Gastroesophageal sphincter (tissue), 4 donors: ENCODE measurements around the gene RAD23B. TPM values are rescaled to one million over a fixed set of nuclear protein-coding genes. Genes with fewer than 3 reads are reported as not detected.

Experiments
- ATAC-seq: fragments of 150-250 bp; one replicate; pipeline ENCODE4 v1.9.1; 2016; ENCODE audit warnings: mild to moderate bottlenecking, moderate library complexity
- H3K27ac ChIP-seq, 4 donors: fragments of 200-600 bp; sonication (generic) in 3 of 4; 1 replicate in 3 of 4; 2 replicates in 1 of 4; pipeline ENCODE4 v1.5.1; 2016 to 2019
- H3K27me3 ChIP-seq: fragments of 200-600 bp; sonication (generic); one replicate; pipeline ENCODE4 v1.5.1; 2019
- H3K36me3 ChIP-seq, 2 donors: fragments of 200-600 bp; sonication (generic); one replicate each; pipeline ENCODE4 v1.5.1; 2019; ENCODE audit warnings: control low read depth in 1 of 2
- H3K4me1 ChIP-seq, 3 donors: fragments of 200-600 bp; sonication (generic); 1 replicate in 2 of 3; 2 replicates in 1 of 3; pipeline ENCODE4 v1.5.1; 2016 to 2019; ENCODE audit warnings: control low read depth in 2 of 3
- H3K4me3 ChIP-seq, 2 donors: fragments of 200-600 bp; sonication (generic); one replicate each; pipeline ENCODE4 v1.5.1; 2019; ENCODE audit warnings: mild to moderate bottlenecking in 1 of 2, moderate library complexity in 1 of 2
- H3K9me3 ChIP-seq, 3 donors: fragments of 200-600 bp; sonication (generic); one replicate each; pipeline ENCODE4 v1.5.1; 2017 to 2019; ENCODE audit warnings: control low read depth in 2 of 3
- EP300 ChIP-seq: sonication (generic); formaldehyde crosslinking; IDR thresholded peaks from one replicate; pipeline ENCODE4 v1.6.1; 2017; ENCODE audit warnings: antibody characterized with exemption, mild to moderate bottlenecking
- POLR2A ChIP-seq, 2 donors: fragments of 450-650 bp; IDR thresholded peaks; one replicate each; pipeline ENCODE4 v1.6.1; 2017; ENCODE audit warnings: antibody characterized with exemption in 2 of 2, mild to moderate bottlenecking in 2 of 2, moderate library complexity in 1 of 2
- POLR2AphosphoS5 ChIP-seq: sonication (generic); formaldehyde crosslinking; IDR thresholded peaks from one replicate; pipeline ENCODE4 v1.6.1; 2017; ENCODE audit warnings: antibody characterized with exemption
- WGBS, 2 donors: methylation state at CpG; one replicate each; pipeline ENCODE4 v1.1.5; 2018; ENCODE audit warnings: low coverage in 1 of 2; 5-methylcytosine and 5-hydroxymethylcytosine counted together
- total RNA-seq, 4 donors: library from RNA; depleted of rRNA; stranded (reverse); fragments of >200 nt; gene quantifications; one replicate each; pipeline ENCODE4 v1.1.0, GENCODE V29; 2016
- TF ChIP-seq, protein P1 (sequence below), 4 experiments: fragments of 200-600 bp in 2 of 4; fragments of 450-650 bp in 2 of 4; sonication (generic) in 1 of 4; IDR thresholded peaks; one replicate each; pipeline ENCODE4 v1.5.1; 2017 to 2019; ENCODE audit warnings: antibody characterized with exemption in 4 of 4, mild to moderate bottlenecking in 2 of 4, moderate library complexity in 2 of 4

RAD23B gene
- total RNA-seq, 4 donors from 2014 or later = 64.3 to 96.5 (median 80.7) TPM

GRCh38 chr9:107375651-107376369 is 92.7 kb downstream of the RAD23B start:
- 29 to 57% methylated on average over 6 to 10 of the region's 10 CpGs for WGBS, 2 donors
- Histone ChIP-seq H3K4me1 (no peaks in the 10 kb centered on the region), H3K36me3 (no peaks in the 10 kb centered on the region), H3K9me3 (no peaks in the 10 kb centered on the region), H3K4me3 (no peak overlapping the region), H3K27ac (no peak overlapping the region), H3K27me3 (no peaks in the 10 kb centered on the region)
- TF ChIP-seq EP300 (no peak), POLR2A (IDR thresholded peaks at IDR 0.05) (no peak)
- ATAC-seq = no peak

GRCh38 chr9:107378006-107378405 is 94.9 kb downstream of the RAD23B start:
- TF ChIP-seq, protein P1, sequence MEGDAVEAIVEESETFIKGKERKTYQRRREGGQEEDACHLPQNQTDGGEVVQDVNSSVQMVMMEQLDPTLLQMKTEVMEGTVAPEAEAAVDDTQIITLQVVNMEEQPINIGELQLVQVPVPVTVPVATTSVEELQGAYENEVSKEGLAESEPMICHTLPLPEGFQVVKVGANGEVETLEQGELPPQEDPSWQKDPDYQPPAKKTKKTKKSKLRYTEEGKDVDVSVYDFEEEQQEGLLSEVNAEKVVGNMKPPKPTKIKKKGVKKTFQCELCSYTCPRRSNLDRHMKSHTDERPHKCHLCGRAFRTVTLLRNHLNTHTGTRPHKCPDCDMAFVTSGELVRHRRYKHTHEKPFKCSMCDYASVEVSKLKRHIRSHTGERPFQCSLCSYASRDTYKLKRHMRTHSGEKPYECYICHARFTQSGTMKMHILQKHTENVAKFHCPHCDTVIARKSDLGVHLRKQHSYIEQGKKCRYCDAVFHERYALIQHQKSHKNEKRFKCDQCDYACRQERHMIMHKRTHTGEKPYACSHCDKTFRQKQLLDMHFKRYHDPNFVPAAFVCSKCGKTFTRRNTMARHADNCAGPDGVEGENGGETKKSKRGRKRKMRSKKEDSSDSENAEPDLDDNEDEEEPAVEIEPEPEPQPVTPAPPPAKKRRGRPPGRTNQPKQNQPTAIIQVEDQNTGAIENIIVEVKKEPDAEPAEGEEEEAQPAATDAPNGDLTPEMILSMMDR (IDR thresholded peaks at IDR 0.05) = no peak
- no peak for TF ChIP-seq EP300
- no peak for TF ChIP-seq POLR2AphosphoS5
- no peak for TF ChIP-seq POLR2A (IDR thresholded peaks at IDR 0.05)
- no peak overlapping the region for H3K27ac ChIP-seq
- ATAC-seq = no peak
- WGBS, 2 donors = 69 to 70% methylated on average over 2 of the region's 2 CpGs
- no peak overlapping the region for H3K4me3 ChIP-seq
- no peaks in the 10 kb centered on the region for H3K9me3 ChIP-seq
- H3K4me1 ChIP-seq = no peaks in the 10 kb centered on the region
- H3K36me3 ChIP-seq = no peaks in the 10 kb centered on the region
- H3K27me3 ChIP-seq = no peaks in the 10 kb centered on the region

Other genes starting within 250 kb of the RAD23B start
- 10 to 100 TPM; 43.6 to 72.0 (median 52.3) TPM for gene KLF4, start 206.5 kb downstream of the RAD23B start, total RNA-seq